ENCODE measurements around the gene RUNX3.

The RUNX3 gene

GRCh38 chr1:24963099-24963872 is 33.2 kb upstream of the RUNX3 start:
- Histone ChIP-seq H3K4me2 (ENCODE audit: low read depth, low read length) (no peak overlapping the region), H3K27me3 (replicated peaks; ENCODE audit: insufficient read depth, low read length) (no peaks in the 10 kb centered on the region; the same call in 1 of the 2 replicates), H3K4me3 (ENCODE audit: low read length) (no peak overlapping the region), H4K20me1 (ENCODE audit: insufficient read depth, low read length) (no peaks in the 10 kb centered on the region), H3K79me2 (ENCODE audit: low read length) (no peaks in the 10 kb centered on the region), H3K9me2 (replicated peaks; ENCODE audit: insufficient read depth, low read length) (no peaks in the 10 kb centered on the region), H3K4me1 (ENCODE audit: low read length) (peaks cover 19% of the 10 kb centered on the region), H2AFZ (ENCODE audit: low read length) (no peak overlapping the region), H3K9me3 (replicated peaks; ENCODE audit: insufficient read depth, low read length) (no peaks in the 10 kb centered on the region), H3K9ac (ENCODE audit: low read length) (no peak overlapping the region), H3K27ac (ENCODE audit: low read length) (no peak overlapping the region), H3K36me3 (replicated peaks; ENCODE audit: insufficient read depth, low read length) (no peaks in the 10 kb centered on the region), H3F3A (ENCODE audit: insufficient read depth, low read length) (peaks cover 14% of the 10 kb centered on the region)
- TF ChIP-seq CTCF (IDR thresholded peaks at IDR 0.05; ENCODE audit: low read length): no peak
- TF ChIP-seq EZH2 (optimal IDR thresholded peaks at IDR 0.05; ENCODE audit: low read depth, low read length): no peak
- TF ChIP-seq EZH2phosphoT487 (IDR thresholded peaks at IDR 0.05; ENCODE audit: low read length): no peak
- no peak for DNase-seq

GRCh38 chr1:24961961-24962861 is 32.1 kb upstream of the RUNX3 start:
- no peaks in the 10 kb centered on the region for H3K79me2 ChIP-seq (ENCODE audit: low read length)

DNA sequence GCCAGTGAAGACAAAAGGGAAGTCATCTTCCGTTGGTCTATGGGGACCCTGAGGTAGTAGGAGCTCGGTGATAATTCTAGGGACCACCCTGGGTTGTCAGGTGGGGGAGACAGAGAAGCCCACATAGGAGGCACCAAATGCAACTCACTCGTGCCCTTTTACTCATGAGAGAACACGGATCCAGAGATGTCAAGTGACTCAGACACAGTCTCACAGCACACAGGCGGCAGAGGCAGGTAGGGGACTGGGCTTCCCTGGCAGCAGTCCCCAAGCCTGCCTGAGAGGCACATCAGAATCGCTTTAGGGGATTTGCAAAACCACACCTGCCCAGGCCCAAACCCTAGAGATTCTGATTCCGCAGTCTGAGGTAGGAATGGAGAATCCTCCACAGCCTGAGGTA is 31.3 kb upstream of the RUNX3 start:
- Histone ChIP-seq H3K4me2 (ENCODE audit: low read depth, low read length) (no peak overlapping the region), H3K9ac (ENCODE audit: low read length) (no peak overlapping the region), H3K36me3 (replicated peaks; ENCODE audit: insufficient read depth, low read length) (no peaks in the 10 kb centered on the region), H3K27ac (ENCODE audit: low read length) (no peak overlapping the region), H3K27me3 (replicated peaks; ENCODE audit: insufficient read depth, low read length) (no peaks in the 10 kb centered on the region), H3K79me2 (ENCODE audit: low read length) (no peaks in the 10 kb centered on the region), H3K9me3 (replicated peaks; ENCODE audit: insufficient read depth, low read length) (no peaks in the 10 kb centered on the region), H3K9me2 (replicated peaks; ENCODE audit: insufficient read depth, low read length) (no peaks in the 10 kb centered on the region), H2AFZ (ENCODE audit: low read length) (no peak overlapping the region), H3K4me3 (ENCODE audit: low read length) (no peak overlapping the region), H3K4me1 (ENCODE audit: low read length) (peaks cover 19% of the 10 kb centered on the region), H3F3A (ENCODE audit: insufficient read depth, low read length) (peaks cover 14% of the 10 kb centered on the region), H4K20me1 (ENCODE audit: insufficient read depth, low read length) (no peaks in the 10 kb centered on the region)
- no peak for TF ChIP-seq EZH2 (optimal IDR thresholded peaks at IDR 0.05; ENCODE audit: low read depth, low read length)
- DNase-seq: no peak

More at GRCh38 chr1:24961961-24962861, 32.1 kb upstream of the RUNX3 start:
- no peak overlapping the region for H3K4me3 ChIP-seq (ENCODE audit: low read length)
- H3K27ac ChIP-seq (ENCODE audit: low read length): no peak overlapping the region
- H3K4me1 ChIP-seq (ENCODE audit: low read length): peaks cover 19% of the 10 kb centered on the region
- no peaks in the 10 kb centered on the region for H4K20me1 ChIP-seq (ENCODE audit: insufficient read depth, low read length)
- H3F3A ChIP-seq (ENCODE audit: insufficient read depth, low read length): peaks cover 14% of the 10 kb centered on the region
- no peaks in the 10 kb centered on the region for H3K27me3 ChIP-seq (replicated peaks; ENCODE audit: insufficient read depth, low read length)
- no peak for TF ChIP-seq EZH2 (optimal IDR thresholded peaks at IDR 0.05; ENCODE audit: low read depth, low read length)
- no peak for TF ChIP-seq CTCF (IDR thresholded peaks at IDR 0.05; ENCODE audit: low read length)
- no peak for TF ChIP-seq EZH2phosphoT487 (IDR thresholded peaks at IDR 0.05; ENCODE audit: low read length)
- H3K9me2 ChIP-seq (replicated peaks; ENCODE audit: insufficient read depth, low read length): no peaks in the 10 kb centered on the region
- H3K4me2 ChIP-seq (ENCODE audit: low read depth, low read length): no peak overlapping the region
- no peak overlapping the region for H3K9ac ChIP-seq (ENCODE audit: low read length)
- H3K36me3 ChIP-seq (replicated peaks; ENCODE audit: insufficient read depth, low read length): no peaks in the 10 kb centered on the region
- no peaks in the 10 kb centered on the region for H3K9me3 ChIP-seq (replicated peaks; ENCODE audit: insufficient read depth, low read length)
- H2AFZ ChIP-seq (ENCODE audit: low read length): no peak overlapping the region
- no peak for DNase-seq
